H1 (cell line): ENCODE measurements around the gene ADGRL3. TPM values are rescaled to one million over a fixed set of nuclear protein-coding genes. Genes with fewer than 3 reads are reported as not detected.

ENCODE experiments used
- ATF3 ChIP-seq: IDR thresholded peaks from 2 replicates; pipeline ENCODE4 v1.6.1; 2011; ENCODE audit warnings: low read depth, mild to moderate bottlenecking, low read length; ENCODE audit not compliant: insufficient read depth
- CEBPB ChIP-seq: IDR thresholded peaks from 2 replicates; pipeline ENCODE4 v1.6.1; 2012; ENCODE audit warnings: low read depth, low read length
- CHD1 ChIP-seq: IDR thresholded peaks from 2 replicates; pipeline ENCODE4 v1.6.1; 2012; ENCODE audit warnings: low read depth, low read length, improper control_type of control experiment
- CHD7 ChIP-seq: fragments of 300-600 bp; sonication (generic); IDR thresholded peaks from 2 replicates; pipeline ENCODE4 v1.7.1; 2012; ENCODE audit warnings: low read length, moderate library complexity, mild to moderate bottlenecking, inconsistent platforms; ENCODE audit not compliant: insufficient replicate concordance
- JUND ChIP-seq: IDR thresholded peaks from 2 replicates; pipeline ENCODE4 v1.6.1; 2011; ENCODE audit warnings: mild to moderate bottlenecking, improper control_type of control experiment, low read length
- TEAD4 ChIP-seq: IDR thresholded peaks from 2 replicates; pipeline ENCODE4 v1.6.1; 2012; ENCODE audit warnings: low read depth, low read length, inconsistent platforms, mixed read lengths
- polyA plus RNA-seq, 7 experiments: library from polyadenylated mRNA; depleted of rRNA in 3 of 7; stranded (reverse) in 5 of 7; unstranded in 2 of 7; fragments of >200 nt in 5 of 7; fragments of 200-250 nt in 2 of 7; gene quantifications; 1 replicate in 5 of 7; 2 replicates in 1 of 7; 4 replicates in 1 of 7; pipeline versions ENCODE4 v1.2.1 to v1.2.3, GENCODE V29; 2011 to 2013; ENCODE audit warnings: missing spikeins in 2 of 7, mixed read lengths in 2 of 7
- total RNA-seq: library from RNA; stranded (reverse); fragmentation: NEBNext Ultra II Directional; extraction: Animal tissue kit (Norgen Biotek cat#: 25700); gene quantifications from 2 replicates; pipeline ENCODE4 v1.2.1, GENCODE V29; 2021

Gene ADGRL3
- total and polyA plus RNA-seq, 2 of the 8 experiments (the other 6 are each of a cell fraction or from before 2014, with no cell fraction given) = 6.6 to 13.0 TPM

GRCh38 chr4:61571761-61572559 lies 371.8 kb downstream of the ADGRL3 start (continued):
- no peak for TF ChIP-seq ATF3
- no peak for TF ChIP-seq JUND
- no peak for TF ChIP-seq CHD1
- TF ChIP-seq TEAD4 = no peak
- no peak for TF ChIP-seq CHD7
- no peak for TF ChIP-seq CEBPB
